Neural progenitor cell (in vitro differentiated cells): ENCODE results near the gene CDT1. TPM values are rescaled to one million over a fixed set of nuclear protein-coding genes. Genes with fewer than 3 reads are reported as not detected.
A peak's percentile ranks its signal among the peaks of the same experiment; 100 is the strongest.

Experiments
- DNase-seq: peaks from one replicate; pipeline ENCODE4 v3.0.0-alpha.2; 2016; ENCODE audit warnings: low spot score
- H2AFZ ChIP-seq: fragments of 200-600 bp; sonication (generic); replicated peaks from 2 replicates; pipeline ENCODE4 v1.6.1; 2016; ENCODE audit warnings: antibody characterized with exemption
- H3F3A ChIP-seq: fragments of 200-600 bp; sonication (generic); 2 replicates; pipeline ENCODE4 v1.6.1; 2016; ENCODE audit warnings: antibody characterized with exemption, low read depth
- H3K27ac ChIP-seq: fragments of 200-600 bp; sonication (generic); 2 replicates; pipeline ENCODE4 v1.5.1; 2016; ENCODE audit warnings: mild to moderate bottlenecking
- H3K27me3 ChIP-seq: fragments of 200-600 bp; sonication (generic); 2 replicates; pipeline ENCODE4 v1.6.1; 2016; ENCODE audit warnings: mild to moderate bottlenecking, moderate library complexity
- H3K36me3 ChIP-seq: fragments of 200-600 bp; sonication (generic); 2 replicates; pipeline ENCODE4 v1.5.1; 2016
- H3K4me1 ChIP-seq: fragments of 200-600 bp; sonication (generic); 2 replicates; pipeline ENCODE4 v1.6.1; 2016; ENCODE audit warnings: mixed run types
- H3K4me2 ChIP-seq: fragments of 200-600 bp; sonication (generic); 2 replicates; pipeline ENCODE4 v1.6.1; 2016
- H3K4me3 ChIP-seq: fragments of 200-600 bp; sonication (generic); 2 replicates; pipeline ENCODE4 v1.5.1; 2016
- H3K79me2 ChIP-seq: fragments of 200-600 bp; sonication (generic); 2 replicates; pipeline ENCODE4 v1.6.1; 2016; ENCODE audit warnings: low read depth
- H3K9ac ChIP-seq: fragments of 200-600 bp; sonication (generic); 2 replicates; pipeline ENCODE4 v1.6.1; 2016
- H3K9me3 ChIP-seq: fragments of 200-600 bp; sonication (generic); 2 replicates; pipeline ENCODE4 v1.5.1; 2016; ENCODE audit warnings: low read depth
- H4K20me1 ChIP-seq: fragments of 200-600 bp; sonication (generic); 2 replicates; pipeline ENCODE4 v1.6.1; 2016; ENCODE audit warnings: low read depth
- H3K27ac Mint-ChIP-seq: 3 replicates; pipeline ENCODE4 v1.8.0; 2021; ENCODE audit warnings: mixed read lengths
- H3K27me3 Mint-ChIP-seq: 2 replicates; pipeline ENCODE4 v1.8.0; 2022; ENCODE audit warnings: low read depth, mild to moderate bottlenecking, inconsistent platforms, moderate library complexity, mixed read lengths; ENCODE audit not compliant: insufficient read depth
- H3K36me3 Mint-ChIP-seq: 3 replicates; pipeline ENCODE4 v1.8.0; 2021; ENCODE audit warnings: mixed read lengths
- H3K4me1 Mint-ChIP-seq: 3 replicates; pipeline ENCODE4 v1.8.0; 2021; ENCODE audit warnings: mixed read lengths
- H3K4me3 Mint-ChIP-seq: 3 replicates; pipeline ENCODE4 v1.8.0; 2021; ENCODE audit warnings: mild to moderate bottlenecking, moderate library complexity, mixed read lengths
- H3K9me3 Mint-ChIP-seq: 3 replicates; pipeline ENCODE4 v1.8.0; 2020; ENCODE audit warnings: mixed read lengths
- CTCF ChIP-seq: fragments of 200-600 bp; sonication (generic); IDR thresholded peaks from 2 replicates; pipeline ENCODE4 v1.5.1; 2017; ENCODE audit warnings: antibody characterized with exemption, mild to moderate bottlenecking
- EZH2 ChIP-seq: fragments of 200-600 bp; sonication (generic); IDR thresholded peaks from 2 replicates; pipeline ENCODE4 v1.6.1; 2017; ENCODE audit warnings: antibody characterized with exemption, mild to moderate bottlenecking, moderate library complexity
- EZH2phosphoT487 ChIP-seq: fragments of 200-600 bp; sonication (generic); IDR thresholded peaks from 2 replicates; pipeline ENCODE4 v1.6.1; 2017; ENCODE audit warnings: antibody characterized with exemption
- total RNA-seq: library from RNA; depleted of rRNA; stranded (reverse); fragments of >200 nt; gene quantifications from 2 replicates; pipeline ENCODE4 v1.2.3, GENCODE V29; 2015; ENCODE audit warnings: low replicate concordance

Gene CDT1
- total RNA-seq, 1 donor from 2014 or later: 7.8 TPM

GRCh38 chr16:88856828-88857727, 53.5 kb downstream of the CDT1 start, which contains the start of the genes GALNS and TRAPPC2L:
Gene GALNS (minus strand): TSS chr16:88856947. CDS start chr16:88856877, 70 bp downstream.
Gene TRAPPC2L (plus strand): TSS chr16:88857127. CDS start chr16:88857151, 24 bp downstream.
- no peak for TF ChIP-seq CTCF
- no peak for TF ChIP-seq EZH2
- no peak for TF ChIP-seq EZH2phosphoT487
- no peak within 1 kb of the TSS for H3K27ac ChIP-seq
- H4K20me1 ChIP-seq: peaks cover 14% of the 10 kb centered on the region
- DNase-seq: peak; percentile 100
- H3K4me1 Mint-ChIP-seq: peaks cover 24% of the 10 kb centered on the region
- no peaks in the 10 kb centered on the region for H3K9me3 ChIP-seq
- H3K79me2 ChIP-seq: peaks cover 14% of the 10 kb centered on the region
- no peaks in the 10 kb centered on the region for H3K9me3 Mint-ChIP-seq
- H3K4me3 Mint-ChIP-seq: peak within 1 kb of the TSS; percentile 98
- H3K4me1 ChIP-seq: peaks cover 4% of the 10 kb centered on the region
- no peaks in the 10 kb centered on the region for H3K36me3 ChIP-seq
- H3F3A ChIP-seq: peaks cover 4% of the 10 kb centered on the region
- peak within 1 kb of the TSS; percentile 29 for H3K27ac Mint-ChIP-seq
- H2AFZ ChIP-seq: peak within 1 kb of the TSS; percentile 86
- H3K4me3 ChIP-seq: peak within 1 kb of the TSS; percentile 93
- peak within 1 kb of the TSS; percentile 83 for H3K9ac ChIP-seq
- peaks cover 2% of the 10 kb centered on the region for H3K27me3 Mint-ChIP-seq
- no peaks in the 10 kb centered on the region for H3K27me3 ChIP-seq
- peaks cover 5% of the 10 kb centered on the region for H3K36me3 Mint-ChIP-seq
- H3K4me2 ChIP-seq: peak within 1 kb of the TSS; percentile 97

GRCh38 chr16:88857728-88858339, 54.2 kb downstream of the CDT1 start:
- H3K9me3 Mint-ChIP-seq: no peaks in the 10 kb centered on the region
- Histone ChIP-seq H3K79me2 (peaks cover 14% of the 10 kb centered on the region), H3K4me1 (peaks cover 4% of the 10 kb centered on the region), H3K27ac (no peak overlapping the region), H3K9me3 (no peaks in the 10 kb centered on the region), H3K9ac (peak overlapping the region; percentile 83), H4K20me1 (peaks cover 14% of the 10 kb centered on the region), H3F3A (peaks cover 4% of the 10 kb centered on the region), H2AFZ (peak overlapping the region; percentile 86), H3K36me3 (no peaks in the 10 kb centered on the region), H3K4me3 (peak overlapping the region; percentile 93), H3K4me2 (peak overlapping the region; percentile 95), H3K27me3 (no peaks in the 10 kb centered on the region)
- peak; percentile 88 for DNase-seq
- H3K4me3 Mint-ChIP-seq: peak overlapping the region; percentile 98
- peaks cover 20% of the 10 kb centered on the region for H3K4me1 Mint-ChIP-seq
- H3K27me3 Mint-ChIP-seq: peaks cover 2% of the 10 kb centered on the region
- H3K27ac Mint-ChIP-seq: peak overlapping the region; percentile 29
- TF ChIP-seq CTCF: peak; percentile 62
- no peak for TF ChIP-seq EZH2phosphoT487
- H3K36me3 Mint-ChIP-seq: peaks cover 2% of the 10 kb centered on the region

Other genes starting within 250 kb of the CDT1 start
- gene ZC3H18, start 233.4 kb upstream of the CDT1 start, total RNA-seq: 24.2 and 38.6 TPM in 2 replicates
- gene IL17C, start 165.2 kb upstream of the CDT1 start, total RNA-seq: not detected in 2 replicates
- 29.9 and 101 TPM in 2 replicates for gene CYBA, start 152.7 kb upstream of the CDT1 start, total RNA-seq
- gene MVD, start 140.7 kb upstream of the CDT1 start, total RNA-seq: 12.7 and 53.7 TPM in 2 replicates
- 0.71 TPM in 1 of 2 replicates, not detected in the other for gene SNAI3, start 117.3 kb upstream of the CDT1 start, total RNA-seq
- gene RNF166, start 97.4 kb upstream of the CDT1 start, total RNA-seq: 11.1 and 30.1 TPM in 2 replicates
- 4.7 and 11.0 TPM in 2 replicates for gene CTU2, start 97.3 kb upstream of the CDT1 start, total RNA-seq
- gene PIEZO1, start 18.6 kb upstream of the CDT1 start, total RNA-seq: 5.5 and 26.9 TPM in 2 replicates
- gene APRT, start 8.1 kb downstream of the CDT1 start, total RNA-seq: 53.4 and 150 TPM in 2 replicates
- gene GALNS, start 53.2 kb downstream of the CDT1 start, total RNA-seq: 5.0 and 11.6 TPM in 2 replicates
- gene TRAPPC2L, start 53.3 kb downstream of the CDT1 start, total RNA-seq: 31.8 and 48.5 TPM in 2 replicates
- gene PABPN1L, start 62.9 kb downstream of the CDT1 start, total RNA-seq: not detected in 2 replicates
- gene CBFA2T3, start 173.4 kb downstream of the CDT1 start, total RNA-seq: 0.15 and 0.22 TPM in 2 replicates